Activated CD4-positive, alpha-beta T cell treated with anti-CD3 and anti-CD28 coated beads for 36 hours (primary cell): ENCODE measurements around the gene GDPD4. TPM values are rescaled to one million over a fixed set of nuclear protein-coding genes. Genes with fewer than 3 reads are reported as not detected.
"Not testable (repeated sequence)": the region's sequence is repeated elsewhere in the genome, so short reads cannot be mapped to it uniquely, and the experiment has no call there.

Experiments
- ATAC-seq: fragments of 200-7000 bp; cut with Tn5 transposase; one replicate; pipeline ENCODE4 v1.10.0; 2021; ENCODE audit warnings: mild to moderate bottlenecking, moderate library complexity
- CTCF ChIA-PET: fragments of 350-600 bp; sonication (Branson Sonifier 250); formaldehyde crosslinking; loops from one replicate; lab custom pipeline; 2021; ENCODE audit warnings: antibody characterized with exemption; lab: Charles Lee
- POLR2A ChIA-PET: fragments of 350-600 bp; sonication (Branson Sonifier 250); formaldehyde crosslinking; loops from one replicate; lab custom pipeline; 2021; ENCODE audit warnings: antibody characterized with exemption, inconsistent platforms; lab: Charles Lee
- DNase-seq: peaks from one replicate; pipeline ENCODE4 v3.0.0-alpha.2; 2020
- H3K27ac Mint-ChIP-seq: one replicate; pipeline ENCODE4 v1.8.0; 2021; ENCODE audit warnings: mixed read lengths
- H3K27me3 Mint-ChIP-seq: one replicate; pipeline ENCODE4 v1.8.0; 2021; ENCODE audit warnings: mixed read lengths
- H3K36me3 Mint-ChIP-seq: one replicate; pipeline ENCODE4 v1.8.0; 2021; ENCODE audit warnings: low read depth, mixed read lengths
- H3K4me1 Mint-ChIP-seq: one replicate; pipeline ENCODE4 v1.8.0; 2021; ENCODE audit warnings: mixed read lengths
- H3K4me3 Mint-ChIP-seq: one replicate; pipeline ENCODE4 v1.8.0; 2021; ENCODE audit warnings: mild to moderate bottlenecking, moderate library complexity, mixed read lengths
- H3K9me3 Mint-ChIP-seq: one replicate; pipeline ENCODE4 v1.8.0; 2021; ENCODE audit warnings: low read depth, mixed read lengths
- intact Hi-C, 2 experiments: fragments of 100-400 bp; cut with DNase I in 1 of 2; cut with micrococcal nuclease in 1 of 2; formaldehyde crosslinking; loops; one replicate each; pipeline versions ENCODE4 v1.14.2 to v1.15.1; 2022 to 2024; cut with DNase I, micrococcal nuclease
- total RNA-seq, 2 experiments: library from RNA; stranded (reverse); gene quantifications; one replicate each; pipeline ENCODE4 v1.2.3, GENCODE V29; 2021

Gene GDPD4
- total RNA-seq, 2 experiments from 2014 or later, result not detected

DNA sequence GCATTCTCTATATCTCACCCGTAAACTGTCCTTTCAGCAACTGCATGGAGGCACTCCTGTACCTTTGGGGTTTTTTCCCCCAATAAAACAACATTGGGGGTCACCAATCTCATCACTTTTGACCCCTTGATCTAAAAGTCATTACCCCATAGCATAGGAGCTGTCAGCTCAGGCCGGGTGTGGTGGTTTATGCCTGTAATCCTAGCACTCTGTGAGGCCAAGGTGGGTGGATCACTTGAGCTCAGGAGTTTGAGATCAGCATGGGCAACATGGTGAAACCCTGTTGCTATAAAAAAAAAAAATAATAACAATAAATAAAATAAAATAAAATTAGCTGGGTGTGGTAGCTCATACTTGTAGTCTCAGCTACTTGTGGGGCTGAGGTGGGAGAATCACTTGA lies 17.1 kb upstream of the GDPD4 start:
- H3K27ac Mint-ChIP-seq, result no peak overlapping the region
- intact Hi-C loops, result no loop called here
- CTCF ChIA-PET, result no interaction called here
- H3K9me3 Mint-ChIP-seq, result no peaks in the 10 kb centered on the region
- no peak for DNase-seq
- no peak for ATAC-seq
- POLR2A ChIA-PET, result interaction anchor here (0.7 kb wide), 1 partner anchor 424 kb away, joined by 10 read pairs; no protein-coding TSS in a partner anchor
- peaks cover 4% of the 10 kb centered on the region for H3K36me3 Mint-ChIP-seq
- no peaks in the 10 kb centered on the region for H3K4me1 Mint-ChIP-seq
- peaks cover 4% of the 10 kb centered on the region for H3K27me3 Mint-ChIP-seq
- H3K4me3 Mint-ChIP-seq, result no peak overlapping the region

DNA sequence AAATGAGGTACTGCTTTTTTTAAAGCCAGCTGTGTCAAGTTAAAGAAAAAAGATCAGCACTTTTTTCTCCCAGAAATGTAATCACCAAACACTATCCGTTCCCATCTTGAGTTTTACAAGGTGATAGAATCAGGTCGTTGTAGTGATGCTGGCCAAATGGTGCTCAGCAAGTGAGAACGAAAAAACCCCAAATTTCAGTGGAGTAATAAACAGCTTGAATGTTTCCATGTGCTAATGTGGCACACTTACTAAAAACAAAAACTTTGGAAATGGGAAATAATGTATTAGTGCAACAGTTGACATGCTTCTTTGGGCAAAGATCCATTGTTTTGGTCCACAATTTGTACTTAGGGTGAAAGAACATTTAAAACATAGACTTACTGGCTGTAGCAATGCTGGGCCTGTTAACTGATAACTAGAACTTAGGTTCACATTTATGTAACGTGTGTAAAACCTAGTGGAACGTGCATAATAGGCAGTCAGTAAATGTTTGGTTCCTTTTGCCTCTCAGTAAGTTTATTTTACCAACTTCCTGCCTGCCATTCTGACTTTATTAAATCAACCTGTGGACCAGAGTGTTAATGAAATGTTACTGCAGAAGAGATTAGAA lies 15.4 kb upstream of the GDPD4 start:
- intact Hi-C loops, result no loop called here
- H3K27me3 Mint-ChIP-seq, result peaks cover 4% of the 10 kb centered on the region
- H3K4me1 Mint-ChIP-seq, result no peaks in the 10 kb centered on the region
- no peak for DNase-seq
- no peaks in the 10 kb centered on the region for H3K9me3 Mint-ChIP-seq
- CTCF ChIA-PET, result interaction anchor here (0.7 kb wide), 1 partner anchor 32 kb away, joined by 3 read pairs; no protein-coding TSS in a partner anchor
- no peak overlapping the region for H3K4me3 Mint-ChIP-seq
- POLR2A ChIA-PET, result no interaction called here
- ATAC-seq, result no peak
- no peaks in the 10 kb centered on the region for H3K36me3 Mint-ChIP-seq
- no peak overlapping the region for H3K27ac Mint-ChIP-seq

DNA sequence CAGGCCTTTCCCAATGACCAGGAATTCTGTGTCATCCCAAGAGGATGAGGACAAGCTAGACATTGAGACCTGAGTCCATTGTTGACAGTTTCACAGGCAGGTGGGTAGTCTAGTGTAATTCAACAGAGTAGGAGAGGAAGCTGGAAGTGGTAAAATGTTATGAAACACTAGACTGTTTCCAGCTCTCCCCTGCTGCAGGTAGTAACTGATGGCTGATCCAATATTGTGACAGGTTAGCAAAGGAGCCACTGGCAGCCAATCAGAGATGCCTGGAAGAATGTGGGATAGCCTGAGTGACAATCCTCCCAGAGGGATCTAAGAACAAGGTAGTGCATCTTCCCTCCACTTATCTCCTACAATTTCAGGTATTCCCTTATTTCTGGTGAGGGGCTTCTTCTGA lies 10.6 kb upstream of the GDPD4 start:
- Mint-ChIP-seq H3K9me3 (no peaks in the 10 kb centered on the region), H3K4me1 (peaks cover 6% of the 10 kb centered on the region), H3K27ac (no peak overlapping the region), H3K36me3 (no peaks in the 10 kb centered on the region), H3K27me3 (peaks cover 4% of the 10 kb centered on the region), H3K4me3 (no peak overlapping the region)
- intact Hi-C loops, result no loop called here
- ATAC-seq (no peak), DNase-seq (no peak)
- ChIA-PET CTCF (no interaction called here), POLR2A (no interaction called here)

DNA sequence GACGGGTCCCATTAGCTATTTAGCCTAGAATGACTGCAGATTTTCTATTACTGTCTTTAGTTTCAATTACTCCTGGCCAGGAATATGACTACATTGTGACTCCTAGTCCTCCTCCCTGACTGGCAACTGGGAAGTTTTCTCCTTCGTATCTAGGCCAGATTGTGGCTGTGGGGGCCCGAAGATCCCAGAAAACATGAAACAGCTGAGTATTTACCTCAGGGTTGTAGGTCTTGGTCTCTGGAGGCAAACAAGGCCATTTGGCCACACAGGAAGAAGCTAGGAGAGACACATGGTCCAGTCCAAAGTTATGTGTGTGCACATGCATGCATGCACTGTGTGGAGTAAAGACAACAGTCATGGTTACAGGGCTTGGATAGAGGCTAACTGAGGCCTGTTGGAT lies 10.2 kb upstream of the GDPD4 start:
- ChIA-PET CTCF (no interaction called here), POLR2A (no interaction called here)
- DNase-seq (no peak), ATAC-seq (no peak)
- Mint-ChIP-seq H3K27me3 (peaks cover 4% of the 10 kb centered on the region), H3K4me1 (peaks cover 6% of the 10 kb centered on the region), H3K9me3 (no peaks in the 10 kb centered on the region), H3K4me3 (no peak overlapping the region), H3K36me3 (no peaks in the 10 kb centered on the region), H3K27ac (no peak overlapping the region)
- intact Hi-C loops, result no loop called here

DNA sequence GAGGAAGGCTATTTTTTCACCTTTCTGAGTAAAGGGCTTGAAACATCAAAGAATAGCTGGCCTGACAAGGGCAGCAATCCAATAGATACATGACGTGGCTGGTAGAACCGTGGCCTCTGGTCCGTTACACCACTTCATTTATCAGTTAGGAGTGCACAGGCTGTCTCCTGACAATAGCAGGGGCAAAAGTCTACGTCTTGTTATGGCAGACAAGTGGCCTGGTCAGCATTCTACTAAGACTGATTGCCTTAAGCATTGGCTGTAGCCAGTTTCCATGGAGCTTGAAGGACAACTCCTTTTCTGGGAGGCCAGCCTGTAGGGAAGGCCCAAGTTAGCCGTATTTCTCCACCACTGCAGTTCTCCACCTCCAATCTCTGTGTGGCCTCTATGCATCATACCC lies 9.2 kb upstream of the GDPD4 start:
- no peaks in the 10 kb centered on the region for H3K36me3 Mint-ChIP-seq
- intact Hi-C loops, result no loop called here
- H3K27ac Mint-ChIP-seq, result no peak overlapping the region
- peaks cover 6% of the 10 kb centered on the region for H3K4me1 Mint-ChIP-seq
- ChIA-PET POLR2A (no interaction called here), CTCF (no interaction called here)
- no peak overlapping the region for H3K4me3 Mint-ChIP-seq
- no peak for ATAC-seq
- no peak for DNase-seq
- H3K9me3 Mint-ChIP-seq, result no peaks in the 10 kb centered on the region
- H3K27me3 Mint-ChIP-seq, result no peaks in the 10 kb centered on the region

DNA sequence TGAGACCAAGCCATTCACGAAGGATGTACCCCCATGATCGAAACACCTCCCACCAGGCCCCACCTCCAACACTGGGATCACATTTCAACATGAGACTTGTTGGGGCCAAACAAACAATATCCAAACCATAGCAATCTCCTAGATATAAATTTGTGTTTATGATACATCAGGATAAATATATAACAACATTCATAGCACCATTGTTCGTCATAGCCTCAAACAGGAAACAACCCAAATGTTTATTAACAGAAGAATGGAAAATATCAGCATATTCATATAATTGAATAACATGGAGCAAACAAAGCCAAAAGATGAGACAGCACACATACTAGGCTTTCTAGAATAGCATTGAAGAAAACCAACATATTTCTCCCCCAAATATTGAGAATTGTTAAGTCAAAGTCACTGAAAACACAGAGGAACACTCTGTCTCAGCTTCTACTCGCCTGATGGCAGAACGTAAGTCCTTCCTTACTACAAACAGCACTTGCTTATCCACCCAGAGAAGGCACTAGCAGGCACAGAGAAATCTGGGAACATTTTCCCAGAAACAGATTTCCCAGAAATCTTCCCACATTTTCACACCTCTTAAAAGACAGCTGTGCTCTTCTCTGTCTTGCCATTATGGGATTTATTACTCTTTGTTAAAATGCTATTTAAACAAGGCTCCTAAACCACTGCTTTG lies 8.1 kb upstream of the GDPD4 start:
- intact Hi-C loops, result loop anchor here in 1 of 2 experiments (2.0 kb wide), 1 partner anchor 59 kb away; no protein-coding TSS in a partner anchor
- ATAC-seq (no peak), DNase-seq (no peak)
- H3K27me3 Mint-ChIP-seq, result no peaks in the 10 kb centered on the region
- H3K9me3 Mint-ChIP-seq, result no peaks in the 10 kb centered on the region
- ChIA-PET CTCF (no interaction called here), POLR2A (no interaction called here)
- H3K4me3 Mint-ChIP-seq, result no peak overlapping the region
- no peak overlapping the region for H3K27ac Mint-ChIP-seq
- no peaks in the 10 kb centered on the region for H3K36me3 Mint-ChIP-seq
- H3K4me1 Mint-ChIP-seq, result peaks cover 6% of the 10 kb centered on the region

DNA sequence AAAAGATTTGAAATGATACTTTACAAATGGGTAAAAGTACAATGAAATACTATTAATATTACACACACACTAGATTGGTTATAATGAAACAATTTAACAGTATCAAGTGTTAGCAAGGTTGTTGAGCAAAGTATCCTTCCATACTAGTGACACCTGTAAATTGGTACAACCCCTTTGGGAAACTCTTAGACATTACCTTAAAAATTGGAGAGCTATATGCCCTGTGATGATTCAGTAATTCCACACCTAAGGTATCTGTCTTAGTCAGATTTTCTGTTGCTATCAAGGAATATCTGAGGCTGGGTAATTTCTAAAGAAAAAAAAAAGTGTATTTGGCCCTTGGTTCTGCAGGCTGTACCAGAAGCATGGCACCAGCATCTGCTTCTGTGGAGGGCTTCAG lies 7.4 kb upstream of the GDPD4 start:
- Mint-ChIP-seq H3K27me3 (no peaks in the 10 kb centered on the region), H3K4me3 (no peak overlapping the region), H3K36me3 (no peaks in the 10 kb centered on the region), H3K9me3 (no peaks in the 10 kb centered on the region), H3K27ac (peak overlapping the region; percentile 73), H3K4me1 (peaks cover 6% of the 10 kb centered on the region)
- CTCF ChIA-PET, result no interaction called here
- ATAC-seq (peak; percentile 86), DNase-seq (no peak)
- intact Hi-C loops, result loop anchor here in 1 of 2 experiments (2.0 kb wide), 1 partner anchor 58 kb away; no protein-coding TSS in a partner anchor
- POLR2A ChIA-PET, result no interaction called here

DNA sequence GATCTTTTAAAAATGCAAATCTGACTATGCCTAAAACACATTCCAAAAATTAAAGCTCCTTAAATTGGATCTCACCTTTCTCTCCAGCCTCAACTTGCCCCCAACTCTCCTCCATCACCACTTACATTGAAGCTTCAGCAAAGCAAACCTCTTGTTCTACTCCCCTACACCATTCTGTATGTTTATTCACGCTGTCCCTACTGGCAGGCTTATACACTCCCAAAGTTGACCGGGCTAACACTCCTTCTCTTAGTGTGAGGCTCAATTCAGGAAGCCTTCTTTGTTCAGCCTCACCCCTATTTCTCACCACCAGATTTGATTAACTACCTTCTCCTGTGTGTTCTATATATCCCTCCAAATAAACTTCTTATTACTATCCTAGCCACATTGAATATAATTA lies 1.8 kb upstream of the GDPD4 start:
- no peaks in the 10 kb centered on the region for H3K27me3 Mint-ChIP-seq
- CTCF ChIA-PET, result interaction anchor here (0.5 kb wide), 1 partner anchor 138 kb away, joined by 3 read pairs; no protein-coding TSS in a partner anchor
- POLR2A ChIA-PET, result no interaction called here
- ATAC-seq (no peak), DNase-seq (no peak)
- intact Hi-C loops, result no loop called here
- no peaks in the 10 kb centered on the region for H3K9me3 Mint-ChIP-seq
- H3K4me1 Mint-ChIP-seq, result peaks cover 3% of the 10 kb centered on the region
- H3K27ac Mint-ChIP-seq, result no peak overlapping the region
- H3K4me3 Mint-ChIP-seq, result no peak overlapping the region
- no peaks in the 10 kb centered on the region for H3K36me3 Mint-ChIP-seq

DNA sequence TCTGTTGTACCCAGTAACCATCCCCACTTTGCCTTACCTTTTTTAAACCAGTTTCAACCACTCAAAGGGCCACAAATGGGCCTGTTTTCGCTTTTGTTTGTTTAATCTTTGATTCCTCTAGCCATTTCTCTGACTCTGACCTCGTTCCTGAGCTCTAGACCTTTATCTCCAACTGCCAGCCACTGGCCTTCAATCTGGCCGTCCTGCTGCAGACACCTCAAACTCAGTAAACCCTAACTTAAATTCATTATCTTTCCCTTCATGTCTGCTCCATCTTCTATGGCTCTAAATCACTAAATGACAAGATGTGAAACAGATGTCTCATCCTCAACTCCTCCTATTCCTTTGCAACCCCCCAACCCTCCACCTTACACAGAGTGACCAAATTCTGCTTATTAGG lies 1.3 kb upstream of the GDPD4 start:
- no peak for ATAC-seq
- Mint-ChIP-seq H3K27ac (no peak overlapping the region), H3K36me3 (no peaks in the 10 kb centered on the region), H3K4me3 (no peak overlapping the region), H3K9me3 (no peaks in the 10 kb centered on the region), H3K4me1 (peaks cover 3% of the 10 kb centered on the region), H3K27me3 (no peaks in the 10 kb centered on the region)
- intact Hi-C loops, result no loop called here
- ChIA-PET POLR2A (no interaction called here), CTCF (no interaction called here)
- no peak for DNase-seq

DNA sequence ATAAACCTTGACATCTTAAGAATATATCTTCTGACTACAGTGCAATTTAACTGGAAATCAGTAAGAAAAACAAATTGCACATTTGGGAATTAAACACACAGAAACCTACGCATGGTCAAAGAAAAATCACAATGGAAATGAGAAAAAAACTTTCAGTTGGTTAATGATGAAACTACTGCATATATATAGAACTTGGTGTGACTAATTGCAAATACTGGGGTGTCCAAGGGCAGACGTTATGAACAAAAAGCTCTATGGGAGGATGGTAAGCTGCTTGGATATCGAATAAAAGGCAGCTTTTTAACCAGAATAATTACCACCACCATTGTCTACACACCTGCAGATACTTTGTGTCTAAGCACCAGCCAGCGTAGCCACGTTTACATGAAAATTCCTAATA lies 791 bp downstream of the GDPD4 start:
- DNase-seq, result no peak
- H3K4me3 Mint-ChIP-seq, result no peak overlapping the region
- no peaks in the 10 kb centered on the region for H3K27me3 Mint-ChIP-seq
- H3K27ac Mint-ChIP-seq, result no peak overlapping the region
- intact Hi-C loops, result no loop called here
- peaks cover 3% of the 10 kb centered on the region for H3K4me1 Mint-ChIP-seq
- POLR2A ChIA-PET, result no interaction called here
- no peak for ATAC-seq
- H3K9me3 Mint-ChIP-seq, result no peaks in the 10 kb centered on the region
- H3K36me3 Mint-ChIP-seq, result no peaks in the 10 kb centered on the region
- CTCF ChIA-PET, result no interaction called here

DNA sequence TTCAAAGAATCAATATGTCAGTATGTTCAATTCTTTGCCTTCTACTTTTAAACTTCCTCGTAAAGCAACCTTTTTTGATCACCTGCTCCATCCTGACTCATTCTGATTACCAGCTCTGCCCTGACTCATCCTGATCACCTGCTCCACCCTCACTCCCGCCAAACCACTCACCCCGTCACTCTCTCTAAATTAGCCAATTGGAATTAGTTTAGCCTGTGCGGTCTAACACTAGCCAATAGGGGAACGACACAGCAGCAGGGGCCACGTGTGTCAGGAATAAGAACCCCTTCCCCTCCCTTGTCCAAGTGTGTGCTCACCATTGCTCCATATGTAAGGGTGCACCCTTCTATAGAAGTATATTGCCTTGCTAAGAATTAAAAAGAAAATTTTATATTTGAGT lies 1.5 kb downstream of the GDPD4 start:
- H3K27ac Mint-ChIP-seq, CTCF ChIA-PET, intact Hi-C loops, POLR2A ChIA-PET, H3K4me1 Mint-ChIP-seq, H3K36me3 Mint-ChIP-seq, H3K27me3 Mint-ChIP-seq, H3K9me3 Mint-ChIP-seq, H3K4me3 Mint-ChIP-seq: not testable (repeated sequence)
- ATAC-seq (peak; percentile 73), DNase-seq (peak; percentile 46)

DNA sequence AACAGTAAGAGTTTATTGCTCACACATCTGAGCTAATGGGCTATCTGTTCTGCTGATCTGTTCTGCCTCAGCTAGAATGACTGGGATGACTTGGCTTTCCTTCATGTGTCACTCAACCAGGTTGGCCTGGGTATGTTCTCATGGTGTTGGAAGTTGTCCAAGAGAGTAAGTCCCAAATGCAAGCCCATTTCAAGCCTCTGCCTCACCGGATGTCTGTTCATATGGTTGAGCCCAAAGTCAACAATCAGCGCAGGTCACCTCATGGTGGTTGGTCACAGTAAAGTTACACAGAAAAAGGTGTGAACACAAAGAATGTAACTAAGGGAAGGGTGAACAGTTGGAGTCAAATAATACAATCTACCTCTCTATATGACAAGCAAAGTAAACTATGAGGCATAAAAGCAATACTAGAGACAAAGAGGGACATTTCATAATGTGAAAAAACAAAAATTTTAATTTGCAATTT lies 1.9 kb downstream of the GDPD4 start:
- CTCF ChIA-PET, result no interaction called here
- Mint-ChIP-seq H3K27me3 (no peaks in the 10 kb centered on the region), H3K27ac (no peak overlapping the region), H3K36me3 (no peaks in the 10 kb centered on the region), H3K4me3 (no peak overlapping the region), H3K4me1 (peaks cover 3% of the 10 kb centered on the region), H3K9me3 (no peaks in the 10 kb centered on the region)
- POLR2A ChIA-PET, result no interaction called here
- intact Hi-C loops, result no loop called here
- ATAC-seq (peak; percentile 33), DNase-seq (no peak)
